Measurements from ENCODE around the gene PTBP1. TPM values are rescaled to one million over a fixed set of nuclear protein-coding genes. Genes with fewer than 3 reads are reported as not detected.

The PTBP1 gene
- total and polyA plus RNA-seq, 2 donors (not counting 3 experiments of a cell fraction or from before 2014, with no cell fraction given), result 382 to 623 TPM

GRCh38 chr19:800360-801029, 3.2 kb downstream of the PTBP1 start:
- no peaks in the 10 kb centered on the region for H4K20me1 ChIP-seq (replicated peaks; ENCODE audit: control insufficient read depth, extremely low read depth, insufficient read depth, low read length)
- dilution Hi-C loops (cut with MboI; ENCODE audit: extremely low pct_ligation_motif_present, low sequenced_read_pairs), result no loop called here
- TF ChIP-seq JUN (IDR thresholded peaks at IDR 0.05; ENCODE audit: borderline replicate concordance, insufficient read depth, insufficient read length, low read depth), result no peak
- no peak for TF ChIP-seq MYC (IDR thresholded peaks at IDR 0.05; ENCODE audit: low read depth, low read length)
- peak; percentile 28 for TF ChIP-seq GATA2 (IDR thresholded peaks at IDR 0.05; ENCODE audit: insufficient read depth, insufficient read length, low read depth, low read length)

DNA sequence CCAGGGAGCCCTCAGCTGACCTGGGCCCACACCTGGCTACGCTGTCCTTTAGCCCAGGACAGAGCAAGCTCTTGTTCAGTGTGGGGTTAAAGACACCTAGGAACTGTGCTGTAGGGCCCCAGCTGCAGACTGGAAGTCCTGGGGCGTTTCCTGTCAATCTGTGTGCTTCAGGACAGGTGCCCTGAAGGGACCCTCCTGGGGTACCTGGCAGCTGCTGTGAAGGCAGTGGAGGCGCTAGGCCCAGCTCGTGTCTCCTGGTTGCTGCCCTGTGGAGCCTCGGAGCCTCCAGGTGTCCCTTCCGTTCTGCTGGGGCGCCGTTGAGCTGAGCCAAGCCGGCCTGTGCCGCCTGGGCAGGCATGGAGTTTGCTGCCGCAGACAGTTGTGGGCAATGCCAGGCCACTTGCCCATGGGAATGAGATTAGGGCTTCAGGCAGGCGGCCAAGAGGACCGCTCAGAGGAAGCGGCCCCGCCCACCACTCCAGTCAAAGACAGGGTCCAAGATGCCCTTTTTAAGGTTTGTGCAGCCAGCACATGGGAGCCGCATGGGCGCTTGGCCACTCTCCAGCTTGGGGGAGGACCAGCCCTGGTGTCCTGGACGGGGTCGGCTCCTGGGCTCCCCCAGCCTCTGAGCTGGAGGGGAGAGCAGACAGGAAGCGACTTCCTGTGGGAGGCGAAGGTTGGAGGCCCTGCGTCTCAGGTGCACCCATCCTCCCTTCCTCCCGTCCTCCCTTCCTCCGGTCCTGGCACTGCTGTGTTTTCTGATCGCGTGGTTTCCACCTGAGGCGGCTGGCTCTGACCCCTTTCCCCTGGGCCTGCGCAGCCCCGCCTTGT, 4.0 kb downstream of the PTBP1 start:
- dilution Hi-C loops (cut with MboI; ENCODE audit: extremely low pct_ligation_motif_present, low sequenced_read_pairs), result no loop called here
- H3K36me3 ChIP-seq (ENCODE audit: control insufficient read depth in 2 of 2, extremely low read depth in 1 of 2, insufficient read depth in 2 of 2, low read length in 2 of 2), result peaks cover 43 to 46% of the 10 kb centered on the region in 2 experiments
- H3K27ac ChIP-seq (ENCODE audit: insufficient read depth, low read depth, low read length), result peak overlapping the region; percentile 13

More at GRCh38 chr19:800360-801029, 3.2 kb downstream of the PTBP1 start:
- POLR2A ChIA-PET, result interaction anchor here (0.6 kb wide), 1 partner anchor 59 kb away, joined by 3 read pairs; no protein-coding TSS in a partner anchor
- Histone ChIP-seq H3K4me3 (replicated peaks in 1 of 3; ENCODE audit: insufficient read depth in 1 of 3, low read depth in 1 of 3, low read length in 3 of 3) (peak overlapping the region in 2 of 3 experiments; percentile 12 to 28), H3K4me1 (ENCODE audit: control insufficient read depth, extremely low read depth, insufficient read depth, low read length) (peaks cover 38% of the 10 kb centered on the region), H3K27ac (ENCODE audit: insufficient read depth, low read depth, low read length) (no peak overlapping the region), H3K9me3 (replicated peaks; ENCODE audit: control insufficient read depth, insufficient read depth, low read length) (no peaks in the 10 kb centered on the region), H3K27me3 (ENCODE audit: control insufficient read depth in 2 of 2, insufficient read depth in 2 of 2, low read length in 2 of 2) (no peaks in the 10 kb centered on the region), H3K36me3 (ENCODE audit: control insufficient read depth in 2 of 2, extremely low read depth in 1 of 2, insufficient read depth in 2 of 2, low read length in 2 of 2) (peaks cover 38 to 40% of the 10 kb centered on the region in 2 experiments), H2AFZ (ENCODE audit: low read depth, low read length) (no peak overlapping the region), H3K79me2 (ENCODE audit: control insufficient read depth, insufficient read depth, low read length) (peaks cover 77% of the 10 kb centered on the region), H3K9ac (replicated peaks; ENCODE audit: extremely low read depth, insufficient read depth, low read length) (peak overlapping the region; percentile 56), H3K4me2 (ENCODE audit: insufficient read depth, low read length) (peak overlapping the region; percentile 86), H3K9me1 (replicated peaks; ENCODE audit: control insufficient read depth, extremely low read depth, insufficient read depth, low read length) (no peaks in the 10 kb centered on the region)
- CTCF ChIA-PET, result interaction anchor here (0.8 to 5.5 kb wide), 4 partner anchors 12 to 66 kb away, joined by 3 to 32 read pairs (median 4); no protein-coding TSS in a partner anchor
- no peak for FAIRE-seq
- DNase-seq (ENCODE audit: low read depth, low spot score), result peak; percentile 23
- no TSS peak for BruUV-seq (replicated peaks)
- intact Hi-C loops (cut with micrococcal nuclease), result no loop called here

More for the DNA sequence above, 4.0 kb downstream of the PTBP1 start:
- H3K4me2 ChIP-seq (ENCODE audit: insufficient read depth, low read length), result peak overlapping the region; percentile 86
- H3K9me3 ChIP-seq (replicated peaks; ENCODE audit: control insufficient read depth, insufficient read depth, low read length), result no peaks in the 10 kb centered on the region
- intact Hi-C loops (cut with micrococcal nuclease), result no loop called here
- CTCF ChIA-PET, result interaction anchor here (0.8 to 5.5 kb wide), 5 partner anchors 13 to 67 kb away, joined by 3 to 32 read pairs (median 5); no protein-coding TSS in a partner anchor
- peak; percentile 62 for TF ChIP-seq POLR2AphosphoS5 (IDR thresholded peaks at IDR 0.05; ENCODE audit: insufficient read depth, low read depth, low read length)
- TF ChIP-seq POLR2A (IDR thresholded peaks at IDR 0.05; ENCODE audit: low read depth, low read length), result peak; percentile 37
- no peak for TF ChIP-seq MYC (IDR thresholded peaks at IDR 0.05; ENCODE audit: low read depth, low read length)
- TF ChIP-seq MAX (IDR thresholded peaks at IDR 0.05; ENCODE audit: insufficient read depth, insufficient read length), result peak; percentile 47
- DNase-seq (ENCODE audit: low read depth, low spot score), result peak; percentile 44
- BruUV-seq (replicated peaks), result no TSS peak
- POLR2A ChIA-PET, result interaction anchor here (1.0 to 1.2 kb wide), 3 partner anchors 11 to 23 kb away, joined by 3 to 5 read pairs (median 3); no protein-coding TSS in a partner anchor
- FAIRE-seq, result peak; percentile 93
- H3K9ac ChIP-seq (replicated peaks; ENCODE audit: extremely low read depth, insufficient read depth, low read length), result peak overlapping the region; percentile 45
- H3K27me3 ChIP-seq (ENCODE audit: control insufficient read depth in 2 of 2, insufficient read depth in 2 of 2, low read length in 2 of 2), result no peaks in the 10 kb centered on the region
- H3K79me2 ChIP-seq (ENCODE audit: control insufficient read depth, insufficient read depth, low read length), result peaks cover 85% of the 10 kb centered on the region
- peaks cover 38% of the 10 kb centered on the region for H3K4me1 ChIP-seq (ENCODE audit: control insufficient read depth, extremely low read depth, insufficient read depth, low read length)
- H3K4me3 ChIP-seq (replicated peaks in 1 of 3; ENCODE audit: insufficient read depth in 1 of 3, low read depth in 1 of 3, low read length in 3 of 3), result peak overlapping the region in 2 of 3 experiments; percentile 12 to 28
- no peaks in the 10 kb centered on the region for H4K20me1 ChIP-seq (replicated peaks; ENCODE audit: control insufficient read depth, extremely low read depth, insufficient read depth, low read length)
- H2AFZ ChIP-seq (ENCODE audit: low read depth, low read length), result no peak overlapping the region
- no peaks in the 10 kb centered on the region for H3K9me1 ChIP-seq (replicated peaks; ENCODE audit: control insufficient read depth, extremely low read depth, insufficient read depth, low read length)

Measured in endothelial cell of umbilical vein (primary cell).